H1 (cell line): ENCODE results near the gene ADIPOR2. TPM values are rescaled to one million over a fixed set of nuclear protein-coding genes. Genes with fewer than 3 reads are reported as not detected.

Source experiments
- CTCF ChIA-PET: fragments of 300-600 bp; sonication (Branson Sonifier 250); formaldehyde crosslinking; loops from one replicate; lab custom pipeline; 2021; ENCODE audit not compliant: partially characterized antibody; lab: Charles Lee
- POLR2A ChIA-PET: fragments of 300-600 bp; sonication (Branson Sonifier 250); formaldehyde crosslinking; loops from one replicate; lab custom pipeline; 2021; ENCODE audit warnings: inconsistent platforms; ENCODE audit not compliant: partially characterized antibody; lab: Charles Lee
- DNase-seq, 2 experiments: peaks; one replicate each; pipeline versions ENCODE4 v3.0.0 to v3.0.0-alpha.2; 2010 to 2022; ENCODE audit warnings: low spot score in 2 of 2, low read depth in 1 of 2, mixed read lengths in 1 of 2
- FAIRE-seq: peaks from 2 replicates; lab custom pipeline; 2011; peaks lifted over from hg19 to GRCh38; lab: Jason Lieb, UNC
- H2AFZ ChIP-seq: 2 replicates; pipeline ENCODE4 v1.8.1; 2012; ENCODE audit warnings: low read length, inconsistent platforms
- H2AK5ac ChIP-seq: 2 replicates; pipeline ENCODE4 v1.6.1; 2013; ENCODE audit warnings: low read depth, low read length
- H2BK120ac ChIP-seq: replicated peaks from 2 replicates; pipeline ENCODE3; 2013; ENCODE audit warnings: low read depth, low read length, inconsistent platforms
- H2BK12ac ChIP-seq: 2 replicates; pipeline ENCODE4 v1.6.1; 2013; ENCODE audit warnings: low read depth, low read length
- H2BK15ac ChIP-seq: 2 replicates; pipeline ENCODE4 v1.6.1; 2013; ENCODE audit warnings: low read length
- H2BK20ac ChIP-seq: 2 replicates; pipeline ENCODE4 v1.6.1; 2013; ENCODE audit warnings: low read length
- H2BK5ac ChIP-seq: 2 replicates; pipeline ENCODE4 v1.6.1; 2013; ENCODE audit warnings: low read depth, low read length
- H3K14ac ChIP-seq: 2 replicates; pipeline ENCODE4 v1.6.1; 2013; ENCODE audit warnings: inconsistent platforms; ENCODE audit not compliant: insufficient read length
- H3K18ac ChIP-seq: 2 replicates; pipeline ENCODE4 v1.6.1; 2013; ENCODE audit warnings: low read length; ENCODE audit errors: extremely low read depth
- H3K23ac ChIP-seq: 2 replicates; pipeline ENCODE4 v1.6.1; 2013; ENCODE audit warnings: inconsistent platforms; ENCODE audit not compliant: insufficient read length
- H3K23me2 ChIP-seq: 2 replicates; pipeline ENCODE4 v1.6.1; 2013; ENCODE audit warnings: low read depth, low read length
- H3K27ac ChIP-seq: 2 replicates; pipeline ENCODE4 v1.6.1; 2011; ENCODE audit warnings: low read depth, low read length, inconsistent platforms
- H3K27me3 ChIP-seq, 4 experiments: replicated peaks in 1 of 4; 1 replicate in 1 of 4; 2 replicates in 3 of 4; pipeline versions ENCODE4 v1.6.1 to v1.8.1; 2011 to 2013; ENCODE audit warnings: low read length in 3 of 4, mild to moderate bottlenecking in 3 of 4, inconsistent platforms in 2 of 4, mixed read lengths in 2 of 4, moderate library complexity in 1 of 4; ENCODE audit not compliant: control insufficient read depth in 3 of 4, insufficient read depth in 3 of 4; ENCODE audit errors: extremely low read depth in 1 of 4
- H3K36me3 ChIP-seq, 4 experiments: 2 replicates each; pipeline versions ENCODE4 v1.6.1 to v1.8.1; 2011 to 2013; ENCODE audit warnings: mild to moderate bottlenecking in 4 of 4, low read length in 3 of 4, moderate library complexity in 2 of 4, control low read depth in 1 of 4, inconsistent platforms in 1 of 4; ENCODE audit not compliant: insufficient read depth in 4 of 4, control insufficient read depth in 2 of 4
- H3K4ac ChIP-seq: replicated peaks from 2 replicates; pipeline ENCODE3; 2013; ENCODE audit warnings: low read length, low read depth, mixed read lengths, inconsistent platforms; ENCODE audit not compliant: insufficient read length
- H3K4me1 ChIP-seq, 4 experiments: replicated peaks in 1 of 4; 1 replicate in 1 of 4; 2 replicates in 3 of 4; pipeline versions ENCODE4 v1.6.1 to v1.8.1; 2011 to 2013; ENCODE audit warnings: low read length in 3 of 4, inconsistent platforms in 2 of 4, mixed read lengths in 1 of 4; ENCODE audit not compliant: insufficient read depth in 4 of 4, control insufficient read depth in 3 of 4
- H3K4me2 ChIP-seq, 2 experiments: 2 replicates each; pipeline versions ENCODE4 v1.6.1 to v1.8.1; 2011 to 2013; ENCODE audit warnings: low read depth in 2 of 2, low read length in 2 of 2, control low read depth in 1 of 2, inconsistent platforms in 1 of 2, mild to moderate bottlenecking in 1 of 2; ENCODE audit not compliant: insufficient read depth in 1 of 2
- H3K4me3 ChIP-seq, 4 experiments: fragments of 200-600, 300-600 bp in 1 of 4; sonication (generic), shearing (Covaris generic), sonication (Bioruptor Twin) in 1 of 4; 2 replicates each; pipeline versions ENCODE4 v1.5.1 to v1.8.1; 2011 to 2016; ENCODE audit warnings: low read length in 4 of 4, low read depth in 3 of 4, control low read depth in 2 of 4, inconsistent platforms in 2 of 4, mild to moderate bottlenecking in 2 of 4, mixed read lengths in 1 of 4, moderate library complexity in 1 of 4; ENCODE audit not compliant: insufficient read depth in 2 of 4; ENCODE audit errors: extremely low read depth in 1 of 4
- H3K56ac ChIP-seq: replicated peaks from 2 replicates; pipeline ENCODE3; 2013; ENCODE audit warnings: low read depth, mild to moderate bottlenecking, mixed read lengths, low read length, inconsistent platforms; ENCODE audit not compliant: insufficient read length
- H3K79me1 ChIP-seq: 2 replicates; pipeline ENCODE4 v1.6.1; 2013; ENCODE audit warnings: low read depth, low read length, control low read depth
- H3K79me2 ChIP-seq, 2 experiments: 2 replicates each; pipeline versions ENCODE4 v1.6.1 to v1.8.1; 2012 to 2013; ENCODE audit warnings: low read length in 2 of 2, mild to moderate bottlenecking in 2 of 2, inconsistent platforms in 1 of 2; ENCODE audit not compliant: insufficient read depth in 2 of 2, control insufficient read depth in 1 of 2
- H3K9ac ChIP-seq, 4 experiments: replicated peaks in 1 of 4; 1 replicate in 1 of 4; 2 replicates in 3 of 4; pipeline versions ENCODE4 v1.6.1 to v1.8.1; 2011 to 2013; ENCODE audit warnings: low read depth in 3 of 4, low read length in 3 of 4, control low read depth in 2 of 4, mild to moderate bottlenecking in 2 of 4, moderate library complexity in 2 of 4, inconsistent platforms in 1 of 4; ENCODE audit errors: extremely low read depth in 1 of 4
- H3K9me3 ChIP-seq, 2 experiments: 2 replicates each; pipeline versions ENCODE4 v1.6.1 to v1.8.1; 2012 to 2013; ENCODE audit warnings: mild to moderate bottlenecking in 2 of 2, moderate library complexity in 2 of 2, control low read depth in 1 of 2, inconsistent platforms in 1 of 2, low read depth in 1 of 2, low read length in 1 of 2, mixed read lengths in 1 of 2; ENCODE audit not compliant: insufficient read depth in 2 of 2
- H4K20me1 ChIP-seq, 2 experiments: replicated peaks in 1 of 2; 2 replicates each; pipeline versions ENCODE3 to v1.8.1; 2011 to 2013; ENCODE audit warnings: inconsistent platforms in 2 of 2, low read length in 2 of 2, mild to moderate bottlenecking in 1 of 2; ENCODE audit not compliant: insufficient read depth in 2 of 2, control insufficient read depth in 1 of 2
- H4K5ac ChIP-seq: 2 replicates; pipeline ENCODE4 v1.6.1; 2013; ENCODE audit warnings: low read length, low read depth, mixed read lengths, inconsistent platforms; ENCODE audit not compliant: insufficient read length
- H4K8ac ChIP-seq: 2 replicates; pipeline ENCODE4 v1.8.0; 2013; ENCODE audit warnings: mild to moderate bottlenecking, moderate library complexity, low read length, inconsistent platforms; ENCODE audit not compliant: insufficient read depth; ENCODE audit errors: extremely low read depth
- H4K91ac ChIP-seq: replicated peaks from 2 replicates; pipeline ENCODE3; 2013; ENCODE audit warnings: low read length, mixed read lengths, inconsistent platforms; ENCODE audit not compliant: insufficient read length
- FOSL1 ChIP-seq: IDR thresholded peaks from 2 replicates; pipeline ENCODE4 v1.6.1; 2011; ENCODE audit warnings: mild to moderate bottlenecking, low read depth, low read length, moderate library complexity; ENCODE audit not compliant: insufficient read depth
- HDAC2 ChIP-seq, 2 experiments: fragments of 300-600 bp in 1 of 2; sonication (generic) in 1 of 2; IDR thresholded peaks; 2 replicates each; pipeline ENCODE4 v1.6.1; 2011 to 2012; ENCODE audit warnings: low read depth in 2 of 2, low read length in 2 of 2, mild to moderate bottlenecking in 2 of 2, moderate library complexity in 2 of 2, borderline replicate concordance in 1 of 2, inconsistent platforms in 1 of 2
- PHF8 ChIP-seq: fragments of 200-600 bp; sonication (generic); conservative IDR thresholded peaks from 2 replicates; pipeline ENCODE4 v1.7.1; 2012; ENCODE audit warnings: low read depth, mild to moderate bottlenecking, inconsistent platforms, low read length, moderate library complexity
- POLR2AphosphoS5 ChIP-seq: IDR thresholded peaks from 2 replicates; pipeline ENCODE4 v1.6.1; 2011; ENCODE audit warnings: low read depth, low read length
- RAD21 ChIP-seq, 2 experiments: IDR thresholded peaks in 1 of 2; conservative IDR thresholded peaks in 1 of 2; 2 replicates each; pipeline ENCODE4 v1.6.1; 2011; ENCODE audit warnings: low read depth in 2 of 2, low read length in 2 of 2, improper control_type of control experiment in 1 of 2, inconsistent platforms in 1 of 2, mild to moderate bottlenecking in 1 of 2, moderate library complexity in 1 of 2
- SP1 ChIP-seq: IDR thresholded peaks from 2 replicates; pipeline ENCODE4 v1.6.1; 2011; ENCODE audit warnings: low read depth, low read length
- SP4 ChIP-seq: IDR thresholded peaks from 2 replicates; pipeline ENCODE4 v1.6.1; 2012; ENCODE audit warnings: low read length, inconsistent platforms
- TCF12 ChIP-seq: IDR thresholded peaks from 2 replicates; pipeline ENCODE4 v1.6.1; 2011; ENCODE audit warnings: low read depth, mild to moderate bottlenecking, low read length
- ZNF274 ChIP-seq: IDR thresholded peaks from 2 replicates; pipeline ENCODE4 v1.7.0; 2012; ENCODE audit warnings: low read length, borderline replicate concordance; ENCODE audit errors: extremely low read depth
- WGBS, 2 experiments: shearing (Covaris generic) in 1 of 2; methylation state at CpG; one replicate each; pipeline versions ENCODE4 v1.1.6 to v1.1.7; 2013 to 2015; ENCODE audit warnings: low lambda C conversion rate in 2 of 2, mixed read lengths in 2 of 2, inconsistent platforms in 1 of 2, low coverage in 1 of 2, missing lambda C conversion rate in 1 of 2; ENCODE audit not compliant: insufficient replicate concordance in 2 of 2, insufficient coverage in 1 of 2, insufficient read length in 1 of 2; ENCODE audit errors: extremely low coverage in 1 of 2, missing lambda C conversion rate in 1 of 2; 5-methylcytosine and 5-hydroxymethylcytosine counted together
- polyA plus RNA-seq, 7 experiments: library from polyadenylated mRNA; depleted of rRNA in 3 of 7; stranded (reverse) in 5 of 7; unstranded in 2 of 7; fragments of >200 nt in 5 of 7; fragments of 200-250 nt in 2 of 7; gene quantifications; 1 replicate in 5 of 7; 2 replicates in 1 of 7; 4 replicates in 1 of 7; pipeline versions ENCODE4 v1.2.1 to v1.2.3, GENCODE V29; 2011 to 2013; ENCODE audit warnings: missing spikeins in 2 of 7, mixed read lengths in 2 of 7
- total RNA-seq: library from RNA; stranded (reverse); fragmentation: NEBNext Ultra II Directional; extraction: Animal tissue kit (Norgen Biotek cat#: 25700); gene quantifications from 2 replicates; pipeline ENCODE4 v1.2.1, GENCODE V29; 2021
- TF ChIP-seq, protein P1 (sequence below): IDR thresholded peaks from 2 replicates; pipeline ENCODE4 v1.6.1; 2011; ENCODE audit warnings: low read length, improper control_type of control experiment
- TF ChIP-seq, protein P2 (sequence below): IDR thresholded peaks from 2 replicates; pipeline ENCODE4 v1.6.1; 2011; ENCODE audit warnings: low read depth, mild to moderate bottlenecking, low read length; ENCODE audit not compliant: insufficient read depth

The ADIPOR2 gene
- total and polyA plus RNA-seq, 2 of the 8 experiments (the other 6 are each of a cell fraction or from before 2014, with no cell fraction given) = 17.5 to 50.8 TPM

DNA sequence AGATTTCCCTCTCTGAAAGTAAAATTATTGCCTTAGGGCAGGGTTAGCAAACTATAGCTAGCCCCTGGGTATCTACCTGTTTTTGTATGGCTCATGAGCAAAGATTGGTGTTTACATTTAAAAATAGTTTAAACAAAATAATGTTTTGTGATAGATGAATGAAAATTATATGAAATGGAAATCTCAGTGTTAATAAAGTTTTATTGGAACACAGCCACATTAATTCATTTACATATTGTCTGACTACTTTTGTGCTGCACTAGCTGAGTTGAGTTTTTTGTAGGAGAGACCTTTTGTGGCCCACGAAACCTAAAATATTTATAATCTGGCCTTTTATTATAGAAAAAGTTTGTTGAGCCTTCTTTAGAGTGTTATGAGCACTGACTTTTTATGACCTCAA lies 48.5 kb downstream of the ADIPOR2 start:
- H2AK5ac ChIP-seq = no peak overlapping the region
- H3K4me1 ChIP-seq = peaks cover 0 to 7% (median 1%) of the 10 kb centered on the region in 4 experiments; a peak in 2 of 7 replicates
- no peaks in the 10 kb centered on the region for H3K36me3 ChIP-seq
- H2BK20ac ChIP-seq = no peak overlapping the region
- H3K9me3 ChIP-seq = no peaks in the 10 kb centered on the region
- DNase-seq (no peak), FAIRE-seq (no peak)
- H3K23ac ChIP-seq = no peak overlapping the region
- no peak overlapping the region for H2BK12ac ChIP-seq
- H4K8ac ChIP-seq = no peak overlapping the region
- no peak overlapping the region for H3K4ac ChIP-seq
- no peaks in the 10 kb centered on the region for H3K23me2 ChIP-seq
- no peak overlapping the region for H2BK120ac ChIP-seq
- peaks cover 1 to 4% of the 10 kb centered on the region in 2 experiments for H4K20me1 ChIP-seq
- H3K79me2 ChIP-seq = peaks cover 0 to 67% of the 10 kb centered on the region in 2 experiments; a peak in 3 of 4 replicates
- H3K9ac ChIP-seq = no peak overlapping the region; a peak in 1 of 7 replicates
- no peak overlapping the region for H3K18ac ChIP-seq
- no peak overlapping the region for H2BK5ac ChIP-seq
- H3K79me1 ChIP-seq = no peaks in the 10 kb centered on the region; the same call in 1 of the 2 replicates
- no peak overlapping the region for H4K5ac ChIP-seq
- H3K27me3 ChIP-seq = peaks cover 0 to 1% (median 0%) of the 10 kb centered on the region in 4 experiments; a peak in 1 of 7 replicates
- CTCF ChIA-PET = no interaction called here
- no peak overlapping the region for H4K91ac ChIP-seq
- H3K27ac ChIP-seq = no peak overlapping the region
- WGBS, 2 experiments = 93% methylated on average over 1 of the region's 1 CpG; no CpG with 5 or more reads in 1 of the 2 experiments
- H2AFZ ChIP-seq = no peak overlapping the region
- H3K4me3 ChIP-seq = no peak overlapping the region
- no peak overlapping the region for H3K14ac ChIP-seq
- no peak overlapping the region for H3K56ac ChIP-seq
- TF ChIP-seq SP1 (no peak), TCF12 (no peak), FOSL1 (no peak), PHF8 (no peak), HDAC2 (IDR thresholded peaks at IDR 0.05; ENCODE audit: borderline replicate concordance in 1 of 2, low read depth in 2 of 2, low read length in 2 of 2) (no peak), POLR2AphosphoS5 (no peak), SP4 (no peak), ZNF274 (no peak), RAD21 (IDR thresholded peaks at IDR 0.05 in 1 of 2, conservative IDR thresholded peaks at IDR 0.05 in 1 of 2; ENCODE audit: low read depth in 2 of 2, low read length in 2 of 2) (no peak)
- TF ChIP-seq, protein P1, sequence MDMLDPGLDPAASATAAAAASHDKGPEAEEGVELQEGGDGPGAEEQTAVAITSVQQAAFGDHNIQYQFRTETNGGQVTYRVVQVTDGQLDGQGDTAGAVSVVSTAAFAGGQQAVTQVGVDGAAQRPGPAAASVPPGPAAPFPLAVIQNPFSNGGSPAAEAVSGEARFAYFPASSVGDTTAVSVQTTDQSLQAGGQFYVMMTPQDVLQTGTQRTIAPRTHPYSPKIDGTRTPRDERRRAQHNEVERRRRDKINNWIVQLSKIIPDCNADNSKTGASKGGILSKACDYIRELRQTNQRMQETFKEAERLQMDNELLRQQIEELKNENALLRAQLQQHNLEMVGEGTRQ = no peak
- TF ChIP-seq, protein P2, sequence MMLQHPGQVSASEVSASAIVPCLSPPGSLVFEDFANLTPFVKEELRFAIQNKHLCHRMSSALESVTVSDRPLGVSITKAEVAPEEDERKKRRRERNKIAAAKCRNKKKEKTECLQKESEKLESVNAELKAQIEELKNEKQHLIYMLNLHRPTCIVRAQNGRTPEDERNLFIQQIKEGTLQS = no peak
- no peak overlapping the region for H3K4me2 ChIP-seq
- POLR2A ChIA-PET = interaction anchor here (0.6 to 1.2 kb wide), 2 partner anchors 46 to 49 kb away, joined by 4 to 5 read pairs; partner anchors contain the start of gene ADIPOR2
- H2BK15ac ChIP-seq = no peak overlapping the region
